GM19023 (cell line): ENCODE measurements around the gene CRYBG1.
A peak's percentile ranks its signal among the peaks of the same experiment; 100 is the strongest.

ENCODE experiments used
- ATAC-seq: cut with Tn5 transposase; IDR thresholded peaks from one replicate; pipeline ENCODE4 v1.9.1; 2021; ENCODE audit warnings: mild to moderate bottlenecking, moderate library complexity; ENCODE audit not compliant: unreplicated experiment

CRYBG1 gene

GRCh38 chr6:106421496-106421895 is 61.0 kb downstream of the CRYBG1 start:
- ATAC-seq = no peak

- no peak for ATAC-seq
Observed at GRCh38 chr6:106422534-106422933, 62.0 kb downstream of the CRYBG1 start.

- no peak for ATAC-seq
Observed at GRCh38 chr6:106425382-106425781, 64.9 kb downstream of the CRYBG1 start.

DNA sequence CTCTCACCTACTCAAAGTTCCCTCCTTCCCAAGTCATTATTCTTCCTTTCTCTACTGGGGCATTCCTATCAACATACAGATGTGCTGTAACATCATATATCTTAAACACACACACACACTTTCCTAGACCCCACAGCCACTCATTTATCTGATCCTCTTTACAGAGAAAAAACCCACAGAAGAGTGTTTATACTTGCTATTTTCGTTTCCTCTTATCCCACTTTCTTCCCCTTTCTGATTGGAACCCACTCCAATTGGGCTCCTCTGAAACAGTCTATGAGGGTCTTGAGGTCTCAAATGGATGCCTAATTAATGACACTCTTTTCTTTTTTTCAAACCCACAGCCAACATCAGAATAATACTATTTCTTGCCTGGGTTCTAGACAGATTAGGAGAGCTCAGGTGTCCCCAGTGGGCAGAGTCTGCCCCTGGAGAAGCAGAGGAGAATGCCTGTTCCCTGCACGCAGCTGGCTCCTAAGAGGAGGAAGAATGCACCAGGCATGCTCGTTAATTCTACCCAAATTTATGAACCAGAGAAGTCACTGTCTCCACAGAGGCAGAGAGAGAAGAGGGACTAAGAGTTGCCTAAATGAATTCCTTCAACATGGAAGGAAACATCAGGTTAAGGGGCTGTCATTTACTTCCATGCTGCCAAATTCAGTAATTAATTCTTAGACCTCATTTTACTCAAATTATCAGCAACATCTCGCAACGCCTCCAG is 65.9 kb downstream of the CRYBG1 start:
- ATAC-seq = no peak

- no peak for ATAC-seq
Observed at GRCh38 chr6:106430466-106430865, 69.9 kb downstream of the CRYBG1 start.

GRCh38 chr6:106431405-106431804 is 70.9 kb downstream of the CRYBG1 start:
- no peak for ATAC-seq

DNA sequence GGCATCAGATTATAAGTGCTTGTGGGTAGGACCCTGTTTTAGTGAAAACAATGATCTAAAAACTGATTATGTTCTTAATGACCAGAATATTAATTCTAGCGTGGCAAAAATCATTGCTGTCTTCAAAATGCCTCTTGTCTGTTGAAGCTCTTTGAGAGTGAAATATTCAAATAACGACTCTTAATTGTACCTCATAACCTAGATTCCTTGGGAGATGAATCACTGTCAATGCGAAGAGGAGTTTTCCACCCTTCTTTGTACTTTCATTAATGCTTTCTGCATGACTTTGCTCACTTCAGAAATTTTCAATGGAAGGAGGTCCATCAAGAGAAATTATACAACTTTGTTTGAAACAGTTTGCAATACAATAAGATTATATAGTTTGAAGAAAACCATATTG is 71.5 kb downstream of the CRYBG1 start:
- ATAC-seq = no peak

GRCh38 chr6:106434530-106434929 is 74.0 kb downstream of the CRYBG1 start:
- ATAC-seq = no peak

GRCh38 chr6:106439459-106439858 is 78.9 kb downstream of the CRYBG1 start:
- ATAC-seq = no peak

DNA sequence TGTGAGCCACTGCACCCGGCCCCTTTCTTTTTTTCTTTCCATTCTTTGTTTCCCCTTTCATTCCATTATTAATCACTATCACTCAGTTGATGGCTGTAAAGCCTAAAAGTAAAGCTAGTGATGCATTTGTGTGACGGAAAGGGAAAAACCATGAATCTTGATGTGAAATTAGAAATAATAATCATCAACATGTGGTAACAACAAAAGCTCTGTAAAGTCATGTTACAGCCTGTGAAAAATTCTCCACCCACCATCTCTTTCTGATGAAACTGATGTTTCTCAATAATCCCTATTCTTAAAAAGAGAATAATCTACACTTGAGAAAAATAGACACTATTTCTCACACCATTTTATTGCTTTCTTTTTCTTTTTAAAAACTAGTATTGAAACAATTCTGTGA is 80.0 kb downstream of the CRYBG1 start:
- no peak for ATAC-seq

DNA sequence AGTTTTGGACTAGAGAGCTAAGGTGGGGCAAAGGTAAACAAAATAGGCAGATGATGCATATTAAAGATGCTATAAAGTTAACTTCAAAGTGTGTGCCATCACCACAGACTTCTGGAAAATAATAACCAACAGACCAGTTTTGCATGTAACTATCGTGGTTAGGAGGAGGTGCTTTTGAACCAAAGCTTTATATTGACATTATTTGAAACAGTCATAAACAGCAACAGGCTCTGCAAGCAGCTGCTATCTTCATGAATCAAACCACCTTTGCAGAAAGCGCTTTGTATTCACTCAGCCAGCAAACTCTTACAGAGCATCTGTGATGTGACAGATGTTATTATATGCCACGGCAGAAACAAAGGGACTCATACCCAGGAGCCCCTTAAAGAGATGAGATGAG is 81.9 kb downstream of the CRYBG1 start:
- no peak for ATAC-seq

GRCh38 chr6:106444777-106445507 is 84.4 kb downstream of the CRYBG1 start:
- ATAC-seq = peak; percentile 76

GRCh38 chr6:106445508-106445878 is 85.0 kb downstream of the CRYBG1 start:
- ATAC-seq = no peak

- ATAC-seq = no peak
Observed at GRCh38 chr6:106446287-106446885, 85.9 kb downstream of the CRYBG1 start.

- no peak for ATAC-seq
Observed at GRCh38 chr6:106446983-106447382, 86.5 kb downstream of the CRYBG1 start.

- ATAC-seq = peak; percentile 59
Observed at GRCh38 chr6:106448000-106448426, 87.5 kb downstream of the CRYBG1 start.

GRCh38 chr6:106450653-106451052 is 90.1 kb downstream of the CRYBG1 start:
- ATAC-seq = no peak

- ATAC-seq = no peak
Observed at GRCh38 chr6:106451439-106451838, 90.9 kb downstream of the CRYBG1 start.

DNA sequence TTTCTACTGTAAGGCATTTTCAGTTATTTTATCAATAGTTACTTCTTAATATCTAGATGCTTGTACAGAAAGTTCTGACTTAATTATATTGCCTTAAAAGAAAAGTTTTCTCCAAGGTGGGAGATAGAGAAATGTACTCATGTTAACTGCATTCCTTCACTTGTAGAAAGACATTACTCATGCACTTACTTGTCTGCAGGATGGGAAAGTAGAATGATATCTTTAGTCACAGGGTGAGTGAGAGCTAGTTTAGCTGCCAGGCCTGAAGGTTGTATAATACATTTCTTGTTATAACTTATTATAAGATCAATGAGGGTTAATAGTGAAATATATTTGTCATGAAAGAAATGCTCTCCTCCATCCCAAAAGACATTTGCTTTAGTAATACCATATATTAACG is 92.1 kb downstream of the CRYBG1 start:
- ATAC-seq = no peak

DNA sequence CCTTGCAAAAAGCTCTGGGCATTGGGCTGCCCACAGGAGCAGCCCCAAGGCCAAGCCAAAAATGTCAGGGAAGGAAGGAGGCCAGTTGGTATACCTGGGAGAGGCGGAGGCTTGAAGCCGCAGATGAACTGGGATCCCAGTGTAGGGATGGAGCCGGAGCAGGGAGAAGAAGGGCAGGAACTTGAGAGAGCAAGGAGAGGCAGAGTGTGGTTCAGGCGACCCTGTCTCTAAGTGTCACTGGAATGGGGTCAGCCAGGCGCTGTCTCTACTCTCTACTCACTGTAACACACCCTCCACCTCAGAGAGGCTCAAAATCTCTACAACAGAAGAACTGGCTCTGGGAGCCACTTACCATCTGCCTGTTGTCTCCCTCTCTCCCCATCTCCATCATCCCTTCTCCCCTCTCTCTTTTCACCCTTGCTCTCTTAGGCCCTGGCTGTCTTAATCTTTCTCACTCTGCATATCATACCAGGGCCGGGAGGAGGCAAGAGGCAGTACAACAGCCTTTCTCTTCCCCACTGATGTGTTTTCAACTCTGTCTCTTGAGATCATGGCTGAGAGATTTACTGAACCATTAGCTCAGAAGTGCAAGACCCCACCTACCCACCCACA is 93.3 kb downstream of the CRYBG1 start:
- ATAC-seq = no peak

DNA sequence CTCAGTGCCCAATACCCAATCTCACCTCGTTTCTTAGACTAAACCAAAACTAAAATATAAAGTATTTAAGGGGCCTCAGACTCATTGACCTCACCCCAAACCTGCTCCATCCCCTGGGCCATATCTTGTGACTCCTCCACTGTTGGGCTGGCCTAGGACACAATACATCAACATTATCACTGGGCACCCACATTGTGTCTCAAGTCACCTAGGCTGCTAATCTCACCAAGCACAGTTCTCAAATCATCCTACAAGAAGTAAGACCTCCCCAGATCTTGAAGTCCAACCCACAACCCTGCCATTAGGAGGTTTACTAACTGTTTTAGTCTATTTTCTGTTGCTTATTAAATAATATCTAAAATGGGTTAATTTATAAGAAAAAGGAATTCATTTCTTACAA is 96.2 kb downstream of the CRYBG1 start:
- ATAC-seq = no peak
